Cardiac fibroblast (primary cell): ENCODE data around the gene DOCK8.

Experiments
- DNase-seq, 2 donors: peaks; one replicate each; pipeline versions ENCODE4 v3.0.0 to v3.0.0-alpha.2; 2010; ENCODE audit warnings: low read depth in 2 of 2
- H3K4me3 ChIP-seq, 2 donors: replicated peaks in 1 of 2; 1 replicate in 1 of 2; 2 replicates in 1 of 2; pipeline ENCODE4 v1.5.1; 2011; ENCODE audit warnings: low read depth in 2 of 2, low read length in 2 of 2, mild to moderate bottlenecking in 2 of 2, moderate library complexity in 1 of 2
- TF ChIP-seq, protein P1 (sequence below): IDR thresholded peaks from one replicate; pipeline ENCODE4 v1.5.1; 2011; ENCODE audit warnings: low read depth, mild to moderate bottlenecking, low read length, inconsistent platforms

DOCK8 gene

DNA sequence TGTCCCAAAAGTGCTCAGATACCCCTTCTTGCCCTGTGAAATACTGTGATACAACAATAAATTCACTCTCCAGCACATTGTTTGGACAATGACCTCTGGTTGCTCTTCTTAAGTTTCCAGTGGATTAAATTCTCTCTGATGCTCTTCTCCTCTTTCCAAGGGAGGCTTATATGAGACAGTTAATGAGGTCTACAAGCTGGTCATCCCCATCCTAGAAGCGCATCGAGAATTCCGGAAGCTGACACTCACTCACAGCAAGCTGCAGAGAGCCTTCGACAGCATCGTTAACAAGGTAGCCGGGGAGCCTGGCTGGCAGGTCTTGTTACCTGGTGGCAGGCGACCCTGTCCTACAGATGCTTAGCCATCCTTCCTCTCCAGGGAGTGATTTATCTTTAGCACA lies 226.5 kb downstream of the DOCK8 start:
- no peak for DNase-seq
- TF ChIP-seq, protein P1, sequence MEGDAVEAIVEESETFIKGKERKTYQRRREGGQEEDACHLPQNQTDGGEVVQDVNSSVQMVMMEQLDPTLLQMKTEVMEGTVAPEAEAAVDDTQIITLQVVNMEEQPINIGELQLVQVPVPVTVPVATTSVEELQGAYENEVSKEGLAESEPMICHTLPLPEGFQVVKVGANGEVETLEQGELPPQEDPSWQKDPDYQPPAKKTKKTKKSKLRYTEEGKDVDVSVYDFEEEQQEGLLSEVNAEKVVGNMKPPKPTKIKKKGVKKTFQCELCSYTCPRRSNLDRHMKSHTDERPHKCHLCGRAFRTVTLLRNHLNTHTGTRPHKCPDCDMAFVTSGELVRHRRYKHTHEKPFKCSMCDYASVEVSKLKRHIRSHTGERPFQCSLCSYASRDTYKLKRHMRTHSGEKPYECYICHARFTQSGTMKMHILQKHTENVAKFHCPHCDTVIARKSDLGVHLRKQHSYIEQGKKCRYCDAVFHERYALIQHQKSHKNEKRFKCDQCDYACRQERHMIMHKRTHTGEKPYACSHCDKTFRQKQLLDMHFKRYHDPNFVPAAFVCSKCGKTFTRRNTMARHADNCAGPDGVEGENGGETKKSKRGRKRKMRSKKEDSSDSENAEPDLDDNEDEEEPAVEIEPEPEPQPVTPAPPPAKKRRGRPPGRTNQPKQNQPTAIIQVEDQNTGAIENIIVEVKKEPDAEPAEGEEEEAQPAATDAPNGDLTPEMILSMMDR, result no peak
- no peak overlapping the region for H3K4me3 ChIP-seq

DNA sequence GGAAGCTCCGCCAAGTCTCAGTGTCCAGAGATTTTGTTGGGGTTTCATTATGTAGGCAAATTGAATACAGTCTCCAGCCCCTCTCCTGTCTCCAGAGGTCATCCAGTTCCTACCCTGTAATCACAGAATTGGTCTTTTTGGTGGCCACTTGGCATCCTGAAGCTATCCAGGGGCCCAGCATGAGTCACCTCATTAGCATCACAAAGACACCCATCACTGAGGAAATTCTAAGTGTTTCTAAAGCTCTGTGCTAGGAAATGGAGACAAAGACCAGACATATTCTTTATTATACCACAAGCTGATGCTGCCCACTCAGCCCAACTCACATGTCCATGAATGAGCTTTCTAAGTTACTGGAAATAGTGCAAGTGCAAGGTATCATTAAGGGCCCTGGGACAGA lies 229.9 kb downstream of the DOCK8 start:
- peak in 1 of 2 donors; percentile 22 for DNase-seq
- TF ChIP-seq, protein P1, result no peak

DNA sequence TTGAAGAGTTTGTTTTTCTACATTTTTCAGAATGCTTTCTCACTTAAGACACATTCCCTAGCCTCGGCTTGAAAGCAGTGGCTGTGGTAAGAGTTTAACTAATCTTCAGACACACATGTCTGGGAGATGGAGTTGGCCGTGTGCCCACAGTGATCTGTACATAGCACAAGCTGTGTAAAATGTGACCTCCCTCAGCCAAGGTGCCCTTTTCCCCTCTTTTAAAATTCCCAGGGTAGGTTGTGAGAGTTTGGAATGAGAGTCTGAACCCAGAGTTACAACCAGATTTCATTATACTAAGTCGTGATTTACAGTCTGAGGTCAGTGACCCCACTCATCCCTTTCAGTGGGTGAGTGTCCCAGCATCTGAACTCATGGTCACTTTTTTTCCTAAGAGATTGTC lies 230.4 kb downstream of the DOCK8 start:
- peak; percentile 18 to 87 for DNase-seq
- no peak overlapping the region for H3K4me3 ChIP-seq
- TF ChIP-seq, protein P1, result no peak

More for the DNA sequence above, 229.9 kb downstream of the DOCK8 start:
- H3K4me3 ChIP-seq, result no peak overlapping the region

DNA sequence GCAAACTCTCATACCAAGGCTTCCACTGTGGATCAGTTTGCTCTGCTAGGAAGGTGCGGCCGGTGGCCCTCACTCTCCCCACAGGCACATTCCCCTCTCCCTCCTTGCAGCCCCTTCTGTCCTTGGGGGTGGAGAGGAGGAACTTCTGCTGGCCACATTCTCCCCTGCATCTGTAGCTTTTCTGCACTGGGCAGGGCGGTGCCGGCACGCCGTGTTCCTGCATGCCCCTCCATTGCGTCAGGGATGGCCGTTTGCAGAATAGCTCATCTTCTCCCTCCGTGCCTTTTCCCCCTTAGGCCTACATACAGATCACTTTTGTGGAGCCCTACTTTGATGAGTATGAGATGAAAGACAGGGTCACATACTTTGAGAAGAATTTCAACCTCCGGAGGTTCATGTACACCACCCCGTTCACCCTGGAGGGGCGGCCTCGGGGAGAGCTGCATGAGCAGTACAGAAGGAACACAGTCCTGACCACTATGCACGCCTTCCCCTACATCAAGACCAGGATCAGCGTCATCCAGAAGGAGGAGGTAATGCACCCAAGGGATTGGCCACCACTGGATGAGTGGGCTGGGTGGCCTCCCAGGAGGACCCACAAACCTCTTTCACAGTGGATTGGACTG lies 231.5 kb downstream of the DOCK8 start:
- TF ChIP-seq, protein P1, result no peak
- no peak overlapping the region for H3K4me3 ChIP-seq
- DNase-seq, result no peak

DNA sequence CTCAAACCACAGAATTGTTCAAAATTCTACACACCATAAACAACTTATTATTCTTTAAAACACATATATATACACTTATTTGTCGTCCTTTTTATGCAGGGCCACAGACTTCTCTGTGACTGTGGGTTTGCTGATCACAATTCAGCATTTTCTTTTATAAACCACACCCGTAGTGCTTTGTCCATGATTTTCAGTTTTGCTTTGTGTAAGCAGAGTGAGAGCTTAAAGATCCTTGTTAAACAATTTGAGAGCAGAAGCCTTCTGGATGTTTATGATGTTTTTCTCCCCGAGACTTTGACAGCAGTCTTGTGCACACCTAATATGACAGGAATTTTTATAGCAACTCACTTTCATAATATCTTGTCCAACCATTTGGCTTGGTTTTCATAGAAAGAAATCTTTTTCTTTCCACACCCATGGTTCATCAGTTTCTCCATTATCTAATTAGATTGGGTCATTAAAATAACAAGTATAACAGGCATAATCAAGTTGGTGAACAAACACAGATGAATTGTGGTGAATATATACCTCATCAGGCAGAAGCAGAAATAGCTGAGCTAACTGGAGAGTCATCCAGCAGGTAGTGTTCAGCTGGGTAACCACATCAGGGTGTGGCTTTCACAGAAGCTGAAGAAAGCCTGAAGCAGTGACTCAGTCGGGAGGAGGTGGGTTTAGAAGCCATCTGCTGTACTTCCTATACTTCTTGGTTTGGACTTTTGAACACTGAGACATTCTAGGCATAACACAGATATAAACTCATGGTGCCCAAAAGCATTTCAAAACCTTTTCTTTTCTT lies 232.8 kb downstream of the DOCK8 start:
- no peak overlapping the region for H3K4me3 ChIP-seq
- DNase-seq, result peak; percentile 18 to 43

DNA sequence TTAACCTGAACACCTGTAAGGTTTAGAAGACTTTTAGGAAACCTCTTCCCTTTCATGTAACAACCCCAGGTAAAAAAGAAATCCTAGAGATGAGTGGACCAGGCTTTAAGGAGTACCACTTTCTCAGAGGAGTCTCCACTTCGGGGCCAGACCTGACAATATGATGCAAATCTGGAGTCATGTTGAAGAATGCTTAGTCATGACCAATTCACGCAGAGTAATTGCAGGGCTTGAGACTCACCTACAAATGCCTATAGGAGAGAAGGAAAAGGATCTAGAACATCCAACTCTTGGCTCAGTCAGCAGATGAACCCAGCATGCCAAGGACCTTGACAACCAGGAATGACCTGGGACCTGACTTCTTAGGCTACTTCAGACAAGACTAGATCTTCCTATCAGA lies 235.4 kb downstream of the DOCK8 start:
- H3K4me3 ChIP-seq, result no peak overlapping the region
- no peak for DNase-seq
- TF ChIP-seq, protein P1, result no peak

More for the DNA sequence above, 232.8 kb downstream of the DOCK8 start:
- TF ChIP-seq, protein P1, result no peak
